Glutamatergic neuron (in vitro differentiated cells): ENCODE measurements around the gene ALG5. TPM values are rescaled to one million over a fixed set of nuclear protein-coding genes. Genes with fewer than 3 reads are reported as not detected.
A peak's percentile ranks its signal among the peaks of the same experiment; 100 is the strongest.

Experiments
- DNase-seq: peaks from one replicate; pipeline ENCODE4 v3.0.0; 2022
- H3K27ac Mint-ChIP-seq: one replicate; pipeline ENCODE4 v1.8.0; 2020; ENCODE audit warnings: mild to moderate bottlenecking, mixed read lengths, inconsistent platforms; ENCODE audit not compliant: unreplicated experiment
- H3K27me3 Mint-ChIP-seq: one replicate; pipeline ENCODE4 v1.8.0; 2020; ENCODE audit warnings: mild to moderate bottlenecking, moderate library complexity, mixed read lengths, inconsistent platforms; ENCODE audit not compliant: unreplicated experiment
- H3K36me3 Mint-ChIP-seq: one replicate; pipeline ENCODE4 v1.8.0; 2020; ENCODE audit warnings: mild to moderate bottlenecking, mixed read lengths, inconsistent platforms; ENCODE audit not compliant: unreplicated experiment
- H3K4me1 Mint-ChIP-seq: one replicate; pipeline ENCODE4 v1.8.0; 2020; ENCODE audit warnings: mild to moderate bottlenecking, low read depth, mixed read lengths, inconsistent platforms; ENCODE audit not compliant: unreplicated experiment
- H3K4me3 Mint-ChIP-seq: one replicate; pipeline ENCODE4 v1.8.0; 2020; ENCODE audit warnings: mild to moderate bottlenecking, mixed read lengths, inconsistent platforms; ENCODE audit not compliant: unreplicated experiment
- H3K9me3 Mint-ChIP-seq: one replicate; pipeline ENCODE4 v1.8.0; 2020; ENCODE audit warnings: mild to moderate bottlenecking, moderate library complexity, mixed read lengths, inconsistent platforms; ENCODE audit not compliant: unreplicated experiment
- total RNA-seq: library from RNA; stranded (reverse); fragmentation: NEBNext Ultra II Directional; extraction: Animal tissue kit (Norgen Biotek cat#: 25700); gene quantifications from one replicate; pipeline ENCODE4 v1.2.1, GENCODE V29; 2021; ENCODE audit not compliant: unreplicated experiment
- TF ChIP-seq, protein P1 (sequence below): fragments of 200-600 bp; sonication (generic); IDR thresholded peaks from one replicate; pipeline ENCODE4 v1.5.0; 2021; ENCODE audit not compliant: partially characterized antibody, unreplicated experiment

The ALG5 gene
- total RNA-seq, 1 donor from 2014 or later = 25.5 TPM

DNA sequence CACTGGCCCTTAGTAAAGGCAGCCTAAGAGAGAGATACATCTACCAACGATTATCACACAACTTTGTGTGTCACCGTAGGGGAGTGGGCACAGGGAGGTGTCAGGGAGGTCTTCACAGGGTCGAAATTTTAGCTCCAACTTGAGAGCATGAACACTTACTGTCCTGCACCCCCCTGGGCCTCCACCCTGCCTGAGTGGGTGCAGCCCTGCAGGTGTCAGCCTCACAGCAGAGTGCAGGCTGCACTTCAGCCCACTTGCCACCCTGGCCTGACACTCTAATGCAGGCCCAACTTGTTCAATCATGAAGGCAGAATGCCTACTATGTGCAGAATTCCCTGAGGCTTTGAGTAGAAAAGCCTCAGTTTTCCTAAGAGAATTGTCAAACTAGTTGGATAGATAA is 75.1 kb downstream of the ALG5 start:
- Mint-ChIP-seq H3K27ac (no peak overlapping the region), H3K4me1 (peaks cover 2% of the 10 kb centered on the region), H3K4me3 (no peak overlapping the region), H3K9me3 (peaks cover 7% of the 10 kb centered on the region), H3K36me3 (no peaks in the 10 kb centered on the region), H3K27me3 (peaks cover 7% of the 10 kb centered on the region)
- TF ChIP-seq, protein P1, sequence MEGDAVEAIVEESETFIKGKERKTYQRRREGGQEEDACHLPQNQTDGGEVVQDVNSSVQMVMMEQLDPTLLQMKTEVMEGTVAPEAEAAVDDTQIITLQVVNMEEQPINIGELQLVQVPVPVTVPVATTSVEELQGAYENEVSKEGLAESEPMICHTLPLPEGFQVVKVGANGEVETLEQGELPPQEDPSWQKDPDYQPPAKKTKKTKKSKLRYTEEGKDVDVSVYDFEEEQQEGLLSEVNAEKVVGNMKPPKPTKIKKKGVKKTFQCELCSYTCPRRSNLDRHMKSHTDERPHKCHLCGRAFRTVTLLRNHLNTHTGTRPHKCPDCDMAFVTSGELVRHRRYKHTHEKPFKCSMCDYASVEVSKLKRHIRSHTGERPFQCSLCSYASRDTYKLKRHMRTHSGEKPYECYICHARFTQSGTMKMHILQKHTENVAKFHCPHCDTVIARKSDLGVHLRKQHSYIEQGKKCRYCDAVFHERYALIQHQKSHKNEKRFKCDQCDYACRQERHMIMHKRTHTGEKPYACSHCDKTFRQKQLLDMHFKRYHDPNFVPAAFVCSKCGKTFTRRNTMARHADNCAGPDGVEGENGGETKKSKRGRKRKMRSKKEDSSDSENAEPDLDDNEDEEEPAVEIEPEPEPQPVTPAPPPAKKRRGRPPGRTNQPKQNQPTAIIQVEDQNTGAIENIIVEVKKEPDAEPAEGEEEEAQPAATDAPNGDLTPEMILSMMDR = no peak
- DNase-seq = no peak

DNA sequence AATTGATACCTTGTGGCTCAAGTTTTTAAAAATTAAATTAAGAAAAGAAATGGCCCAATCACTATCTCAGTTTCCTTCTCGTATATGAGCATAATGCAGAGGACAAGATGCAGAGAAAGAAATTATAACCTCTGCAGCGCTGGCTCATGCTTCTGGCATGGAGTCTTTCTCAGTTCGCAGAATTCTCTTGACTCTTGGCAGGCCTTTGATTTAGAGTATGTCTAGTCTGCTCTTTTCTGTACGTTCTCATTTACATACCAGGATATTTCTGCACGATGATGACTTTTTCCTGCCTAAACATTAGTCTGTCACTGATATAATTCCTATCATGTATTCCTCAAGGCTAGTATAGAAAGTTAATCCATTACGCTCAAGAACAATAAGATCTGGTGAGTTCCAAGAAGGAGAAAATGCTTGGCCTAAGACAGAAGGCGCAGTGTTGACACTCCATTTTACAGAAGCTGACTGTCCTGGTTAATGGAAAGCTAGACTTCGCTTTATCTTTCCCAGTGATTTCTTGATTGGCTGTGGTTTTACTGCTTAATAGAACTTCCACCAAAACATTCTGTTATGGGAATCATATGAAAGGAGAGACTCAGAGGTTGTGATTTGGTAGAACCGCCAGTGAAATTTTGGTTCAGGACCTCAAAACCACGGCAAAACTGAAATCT is 77.4 kb downstream of the ALG5 start:
- H3K27ac Mint-ChIP-seq = no peak overlapping the region
- no peak for DNase-seq
- H3K4me1 Mint-ChIP-seq = peaks cover 17% of the 10 kb centered on the region
- peaks cover 13% of the 10 kb centered on the region for H3K27me3 Mint-ChIP-seq
- no peaks in the 10 kb centered on the region for H3K36me3 Mint-ChIP-seq
- TF ChIP-seq, protein P1 = no peak
- peaks cover 13% of the 10 kb centered on the region for H3K9me3 Mint-ChIP-seq
- no peak overlapping the region for H3K4me3 Mint-ChIP-seq

DNA sequence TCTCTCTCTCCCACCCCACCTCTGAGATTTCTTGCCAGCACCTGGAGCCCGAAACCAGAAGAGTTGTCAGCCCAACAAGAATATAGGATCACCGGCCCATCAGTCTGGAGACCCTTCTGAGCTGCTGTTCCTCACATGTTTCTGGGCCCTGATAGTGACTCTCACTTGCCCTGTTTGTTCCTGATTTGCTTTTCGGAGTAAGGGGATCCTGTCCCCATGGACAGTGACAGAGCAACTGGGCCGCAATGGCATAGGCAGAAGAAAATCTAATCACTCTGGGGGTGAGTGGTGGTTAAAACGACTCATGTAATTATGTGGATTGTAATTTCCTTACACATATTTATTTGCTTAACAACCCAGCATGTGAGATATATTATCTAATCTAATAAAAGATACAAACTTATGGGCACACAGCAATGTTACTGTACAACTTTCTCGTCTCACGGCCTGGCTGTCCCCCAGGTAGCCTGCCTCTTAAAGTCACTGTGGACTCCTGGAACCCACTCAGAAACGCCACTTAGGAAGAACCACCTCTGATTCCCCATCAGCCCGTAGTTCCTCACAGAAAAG is 78.4 kb downstream of the ALG5 start:
- Mint-ChIP-seq H3K36me3 (no peaks in the 10 kb centered on the region), H3K9me3 (peaks cover 13% of the 10 kb centered on the region), H3K27me3 (peaks cover 11% of the 10 kb centered on the region), H3K4me1 (peaks cover 24% of the 10 kb centered on the region), H3K27ac (peak overlapping the region; percentile 90), H3K4me3 (peak overlapping the region; percentile 79)
- DNase-seq = no peak
- TF ChIP-seq, protein P1 = no peak

DNA sequence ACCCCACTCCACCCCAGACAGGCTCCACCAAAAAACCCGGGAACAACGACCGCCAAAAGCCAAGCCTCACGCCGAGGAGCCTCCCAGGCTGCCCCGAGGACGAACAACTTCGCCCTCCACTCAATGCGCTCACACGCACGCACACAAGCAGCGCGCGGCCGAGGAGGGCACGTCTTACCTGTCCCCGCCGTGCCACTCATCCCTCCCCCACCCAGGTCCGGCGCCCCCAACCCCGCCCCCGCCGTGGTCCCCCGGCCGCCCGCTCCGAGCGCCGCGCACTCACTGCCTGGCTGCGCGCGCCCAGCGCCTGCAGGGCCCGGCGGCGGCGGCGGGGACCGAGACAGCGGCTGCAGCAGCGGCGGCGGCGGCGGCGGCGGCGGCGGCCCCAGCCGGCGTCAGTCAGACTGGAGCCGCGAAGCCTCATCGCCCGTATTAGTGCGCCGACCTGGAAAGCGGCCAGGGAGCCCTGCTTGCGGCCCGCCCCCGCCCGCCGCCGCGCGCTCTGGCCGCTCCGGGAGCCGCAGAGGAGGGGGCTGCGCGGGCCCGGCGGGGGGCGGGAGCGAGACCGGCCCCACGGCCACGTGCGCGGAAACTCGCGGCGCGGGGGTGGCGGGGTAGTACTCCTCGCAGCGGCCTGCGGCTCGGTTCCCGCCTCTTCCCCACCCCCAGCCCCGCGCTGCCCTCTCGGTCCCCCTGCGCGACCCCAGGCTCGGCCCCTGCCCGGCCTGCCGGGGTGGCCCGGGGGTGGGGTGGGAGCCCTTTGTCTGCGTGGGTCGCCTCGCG is 79.1 kb downstream of the ALG5 start, which contains the start of gene SMAD9:
Gene SMAD9, minus strand, starts transcription at position 406 of the 783 bp plus-strand sequence. CDS start 40,549 bp downstream, outside the sequence.
- peak; percentile 77 for DNase-seq
- H3K9me3 Mint-ChIP-seq = peaks cover 13% of the 10 kb centered on the region
- H3K4me1 Mint-ChIP-seq = peaks cover 24% of the 10 kb centered on the region
- TF ChIP-seq, protein P1 = no peak
- H3K4me3 Mint-ChIP-seq = peak within 1 kb of the TSS; percentile 89
- H3K27ac Mint-ChIP-seq = peak within 1 kb of the TSS; percentile 93
- peaks cover 11% of the 10 kb centered on the region for H3K27me3 Mint-ChIP-seq
- no peaks in the 10 kb centered on the region for H3K36me3 Mint-ChIP-seq
